Liver (tissue), 3 donors: ENCODE data around the gene PTBP3.

Experiments
- CTCF ChIP-seq: fragments of 150-350 bp; IDR thresholded peaks from 2 replicates; pipeline ENCODE4 v1.5.1; 2017; ENCODE audit warnings: improper control_type of control experiment, low read depth, low read length; ENCODE audit not compliant: missing input control
- RAD21 ChIP-seq, 2 donors: IDR thresholded peaks; 2 replicates each; pipeline ENCODE4 v1.6.1; 2016; ENCODE audit warnings: antibody characterized with exemption in 2 of 2, mild to moderate bottlenecking in 2 of 2
- TAF1 ChIP-seq: conservative IDR thresholded peaks from 2 replicates; pipeline ENCODE4 v1.6.1; 2016; ENCODE audit warnings: antibody characterized with exemption, mild to moderate bottlenecking
- donor health status: healthy.
- donor health status: healthy.

- TF ChIP-seq TAF1 (no peak), CTCF (no peak), RAD21 (IDR thresholded peaks at IDR 0.05) (no peak)
Measured at GRCh38 chr9:112316258-112316943, 17.0 kb downstream of the PTBP3 start.
